ENCODE measurements around the gene MEIOB.

GRCh38 chr16:1787056-1787321 is 85.0 kb downstream of the MEIOB start:
- TF ChIP-seq CTCF (IDR thresholded peaks at IDR 0.05) (no peak), POLR2A (IDR thresholded peaks at IDR 0.05) (no peak)

Data from right lobe of liver (tissue), 4 donors.